Measurements from ENCODE around the gene FOXD4L1. TPM values are rescaled to one million over a fixed set of nuclear protein-coding genes. Genes with fewer than 3 reads are reported as not detected.

FOXD4L1 gene
- total RNA-seq (2022; extraction: Qiagen RNA extraction; ENCODE audit: low read depth), result 0.25 to 0.50 TPM (median 0.28 TPM) in 5 replicates

GRCh38 chr2:113498365-113498764 lies at the start of gene FOXD4L1:
FOXD4L1 (plus strand) TSS chr2:113498665; CDS start chr2:113499257, 592 bp downstream.

Other genes starting within 250 kb of the FOXD4L1 start
- gene PAX8, start 219.7 kb upstream of the FOXD4L1 start, total RNA-seq (2022; extraction: Qiagen RNA extraction; ENCODE audit: low read depth), result 0.49 to 1.5 TPM (median 1.0 TPM) in 5 replicates
- 37.4 to 57.1 TPM (median 39.4 TPM) in 5 replicates for gene ZNG1B, start 61.0 kb upstream of the FOXD4L1 start, total RNA-seq (2022; extraction: Qiagen RNA extraction; ENCODE audit: low read depth)
- gene RABL2A, start 128.6 kb downstream of the FOXD4L1 start, total RNA-seq (2022; extraction: Qiagen RNA extraction; ENCODE audit: low read depth), result 8.5 to 10.6 TPM (median 10.0 TPM) in 5 replicates

Measured in A549 treated with ZK216348 at 1 μM for 4 hours (cell line).